ENCODE measurements around the gene GLCCI1. TPM values are rescaled to one million over a fixed set of nuclear protein-coding genes. Genes with fewer than 3 reads are reported as not detected.
"Not testable (repeated sequence)": the region's sequence is repeated elsewhere in the genome, so short reads cannot be mapped to it uniquely, and the experiment has no call there.

Gene GLCCI1
- total and polyA plus RNA-seq, 5 donors from 2014 or later: 12.6 to 88.1 (median 31.6) TPM

DNA sequence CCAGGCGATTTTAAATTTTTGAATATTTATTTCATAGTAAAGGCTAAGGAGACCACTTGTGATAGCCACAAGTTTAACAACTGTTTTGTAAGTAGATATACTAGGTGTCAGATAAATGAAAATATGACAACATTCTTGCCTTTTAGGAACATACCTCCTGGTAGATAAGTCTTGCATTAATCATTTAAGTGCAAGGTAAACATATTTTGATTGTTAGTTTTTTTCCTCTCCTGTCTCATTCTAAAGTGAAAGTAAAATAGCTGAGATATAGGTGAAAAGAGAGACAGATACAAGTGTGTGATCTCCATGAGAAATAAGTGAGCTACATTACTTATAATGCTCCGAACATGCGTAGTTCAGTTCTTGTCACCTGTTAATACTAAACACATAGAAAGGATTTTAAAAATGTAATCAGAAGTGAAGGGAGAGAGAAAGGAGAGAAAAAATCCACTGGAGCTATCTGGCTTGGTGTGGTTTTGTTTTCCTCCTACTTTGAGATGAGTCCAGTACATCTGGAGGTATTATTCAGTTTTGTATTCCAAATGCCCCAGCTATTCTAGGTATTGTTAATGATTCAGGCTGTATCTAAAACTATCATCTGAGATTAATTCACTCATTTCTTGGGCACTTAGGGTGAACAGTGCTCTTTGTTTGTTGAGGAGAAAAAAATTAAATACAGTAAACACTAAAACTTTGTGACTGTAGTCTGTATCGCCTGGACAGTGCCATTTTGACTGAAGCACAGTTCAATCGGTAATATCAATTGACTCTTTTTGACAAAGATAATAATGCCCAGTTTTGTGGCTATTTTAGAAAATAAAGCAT, 21.2 kb downstream of the GLCCI1 start:
- Histone ChIP-seq H3K36me3 (ENCODE audit: control insufficient read depth, insufficient read depth, low read length) (peaks cover 5% of the 10 kb centered on the region), H3K9me3 (ENCODE audit: control insufficient read depth in 2 of 2, low read length in 2 of 2) (peaks cover 13 to 15% of the 10 kb centered on the region in 2 experiments), H3K27ac (ENCODE audit: insufficient read depth, low read length, poor library complexity, severe bottlenecking) (peak overlapping the region; percentile 67), H3K4me1 (ENCODE audit: control insufficient read depth, insufficient read depth, low read length, poor library complexity, severe bottlenecking) (peaks cover 51% of the 10 kb centered on the region), H3K27me3 (ENCODE audit: control insufficient read depth, insufficient read depth, low read length) (no peaks in the 10 kb centered on the region), H3K4me3 (ENCODE audit: low read depth, low read length) (peak overlapping the region; percentile 84)
- H3K27ac Mint-ChIP-seq: peak overlapping the region; percentile 66 to 75 (median 73)
- H3K9me3 Mint-ChIP-seq: peaks cover 0 to 18% (median 9%) of the 10 kb centered on the region in 7 donors
- DNase-seq: peak in 1 of 3 donors; percentile 39
- H3K4me3 Mint-ChIP-seq: peak overlapping the region; percentile 65 to 79 (median 72)
- H3K36me3 Mint-ChIP-seq: peaks cover 9% of the 10 kb centered on the region
- H3K27me3 Mint-ChIP-seq: no peaks in the 10 kb centered on the region
- ATAC-seq (ENCODE audit: low read depth in 2 of 2): peak; percentile 38 to 42
- peaks cover 45 to 81% (median 62%) of the 10 kb centered on the region in 4 donors for H3K4me1 Mint-ChIP-seq

DNA sequence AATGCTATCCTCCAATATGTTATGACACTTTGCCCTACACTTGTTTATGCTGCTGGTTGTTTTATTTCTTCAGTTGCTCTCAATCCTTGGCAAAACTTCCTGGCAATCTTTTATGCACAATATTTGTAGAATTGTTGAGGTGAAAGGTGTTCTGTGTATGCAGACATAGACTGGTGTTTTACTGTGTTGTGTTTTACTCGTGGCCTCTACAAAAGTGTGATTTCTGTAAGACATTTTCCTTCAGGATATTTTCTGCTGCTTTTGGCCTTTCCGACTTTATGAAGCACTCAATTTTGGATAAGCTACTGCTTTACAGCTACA, 21.8 kb downstream of the GLCCI1 start:
- Mint-ChIP-seq H3K4me3 (peak overlapping the region; percentile 59 to 79 (median 70)), H3K27me3 (no peaks in the 10 kb centered on the region), H3K4me1 (peaks cover 45 to 80% (median 58%) of the 10 kb centered on the region in 4 donors), H3K9me3 (peaks cover 0 to 18% (median 9%) of the 10 kb centered on the region in 7 donors), H3K27ac (peak overlapping the region; percentile 33 to 75 (median 66)), H3K36me3 (peaks cover 13% of the 10 kb centered on the region)
- Histone ChIP-seq H3K36me3 (ENCODE audit: control insufficient read depth, insufficient read depth, low read length) (peaks cover 5% of the 10 kb centered on the region), H3K9me3 (ENCODE audit: control insufficient read depth in 2 of 2, low read length in 2 of 2) (peaks cover 13 to 15% of the 10 kb centered on the region in 2 experiments), H3K4me3 (ENCODE audit: low read depth, low read length) (peak overlapping the region; percentile 84), H3K4me1 (ENCODE audit: control insufficient read depth, insufficient read depth, low read length, poor library complexity, severe bottlenecking) (peaks cover 45% of the 10 kb centered on the region), H3K27ac (ENCODE audit: insufficient read depth, low read length, poor library complexity, severe bottlenecking) (peak overlapping the region; percentile 67), H3K27me3 (ENCODE audit: control insufficient read depth, insufficient read depth, low read length) (no peaks in the 10 kb centered on the region)
- DNase-seq: no peak
- ATAC-seq (ENCODE audit: low read depth in 2 of 2): no peak

GRCh38 chr7:7992506-7992905, 23.9 kb downstream of the GLCCI1 start:
- peak in 1 of 3 donors; percentile 25 for DNase-seq
- no peaks in the 10 kb centered on the region for H3K27me3 Mint-ChIP-seq
- H3K27me3 ChIP-seq (ENCODE audit: control insufficient read depth, insufficient read depth, low read length): no peaks in the 10 kb centered on the region
- H3K9me3 ChIP-seq (ENCODE audit: control insufficient read depth in 2 of 2, low read length in 2 of 2): peaks cover 13 to 15% of the 10 kb centered on the region in 2 experiments
- H3K4me3 ChIP-seq (ENCODE audit: low read depth, low read length): no peak overlapping the region
- H3K27ac Mint-ChIP-seq: peak overlapping the region in 2 of 3 donors; percentile 4 to 91
- no peak overlapping the region for H3K4me3 Mint-ChIP-seq
- H3K27ac ChIP-seq (ENCODE audit: insufficient read depth, low read length, poor library complexity, severe bottlenecking): no peak overlapping the region
- no peak for ATAC-seq (ENCODE audit: low read depth in 2 of 2)
- peaks cover 0 to 18% (median 9%) of the 10 kb centered on the region in 7 donors for H3K9me3 Mint-ChIP-seq
- peaks cover 15% of the 10 kb centered on the region for H3K36me3 Mint-ChIP-seq
- H3K4me1 Mint-ChIP-seq: peaks cover 39 to 78% (median 55%) of the 10 kb centered on the region in 4 donors
- peaks cover 41% of the 10 kb centered on the region for H3K4me1 ChIP-seq (ENCODE audit: control insufficient read depth, insufficient read depth, low read length, poor library complexity, severe bottlenecking)
- H3K36me3 ChIP-seq (ENCODE audit: control insufficient read depth, insufficient read depth, low read length): peaks cover 5% of the 10 kb centered on the region

DNA sequence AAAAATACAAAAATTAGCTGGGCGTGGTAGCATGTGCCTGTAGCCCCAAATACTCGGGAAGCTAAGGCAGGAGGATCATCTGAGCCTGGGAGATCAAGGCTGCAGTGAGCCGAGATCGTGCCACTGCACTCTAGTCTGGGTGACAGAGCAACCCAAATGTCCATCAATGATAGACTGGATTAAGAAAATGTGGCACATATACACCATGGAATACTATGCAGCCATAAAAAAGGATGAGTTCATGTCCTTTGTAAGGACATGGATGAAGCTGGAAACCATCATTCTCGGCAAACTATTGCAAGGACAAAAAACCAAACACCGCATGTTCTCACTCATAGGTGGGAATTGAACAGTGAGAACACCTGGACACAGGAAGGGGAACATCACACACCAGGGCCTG, 26.8 kb downstream of the GLCCI1 start:
- H3K36me3 Mint-ChIP-seq: peaks cover 15% of the 10 kb centered on the region
- H3K27ac Mint-ChIP-seq: peak overlapping the region; percentile 29 to 67 (median 65)
- not testable (repeated sequence) for H3K4me3 ChIP-seq (ENCODE audit: low read depth, low read length); H3K27me3 Mint-ChIP-seq; ATAC-seq (ENCODE audit: low read depth in 2 of 2); DNase-seq; H3K36me3 ChIP-seq (ENCODE audit: control insufficient read depth, insufficient read depth, low read length); H3K27ac ChIP-seq (ENCODE audit: insufficient read depth, low read length, poor library complexity, severe bottlenecking); H3K27me3 ChIP-seq (ENCODE audit: control insufficient read depth, insufficient read depth, low read length)
- H3K4me1 ChIP-seq (ENCODE audit: control insufficient read depth, insufficient read depth, low read length, poor library complexity, severe bottlenecking): peaks cover 14% of the 10 kb centered on the region
- H3K9me3 Mint-ChIP-seq: peaks cover 0 to 18% (median 9%) of the 10 kb centered on the region in 7 donors
- peaks cover 13 to 18% of the 10 kb centered on the region in 2 experiments for H3K9me3 ChIP-seq (ENCODE audit: control insufficient read depth in 2 of 2, low read length in 2 of 2)
- H3K4me3 Mint-ChIP-seq: peak overlapping the region in 1 of 4 donors; percentile 65
- H3K4me1 Mint-ChIP-seq: peaks cover 17 to 64% (median 38%) of the 10 kb centered on the region in 4 donors

DNA sequence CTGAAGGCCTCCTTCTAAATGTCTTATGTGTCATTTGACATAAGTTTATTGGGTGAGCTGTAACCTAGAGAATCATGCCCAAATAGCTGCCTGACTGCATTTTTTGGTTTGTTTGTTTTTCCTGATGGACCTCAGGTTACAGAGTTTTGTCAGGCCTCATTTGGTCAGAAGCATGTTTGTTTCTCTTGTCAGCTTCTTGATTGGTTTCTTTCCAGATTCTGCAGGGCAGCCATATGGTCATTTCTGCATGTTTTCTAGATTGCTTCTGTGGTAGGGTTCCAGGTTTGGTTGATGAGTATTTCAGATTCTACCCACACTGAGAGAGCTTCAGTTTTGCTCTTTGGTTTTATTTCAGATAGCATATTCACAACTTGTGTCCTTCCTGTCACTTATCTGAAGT, 28.0 kb downstream of the GLCCI1 start:
- peaks cover 22% of the 10 kb centered on the region for H3K36me3 Mint-ChIP-seq
- H3K36me3 ChIP-seq (ENCODE audit: control insufficient read depth, insufficient read depth, low read length): peaks cover 3% of the 10 kb centered on the region
- peaks cover 0 to 28% (median 11%) of the 10 kb centered on the region in 7 donors for H3K9me3 Mint-ChIP-seq
- H3K4me1 Mint-ChIP-seq: peaks cover 9 to 55% (median 27%) of the 10 kb centered on the region in 4 donors
- peaks cover 7% of the 10 kb centered on the region for H3K4me1 ChIP-seq (ENCODE audit: control insufficient read depth, insufficient read depth, low read length, poor library complexity, severe bottlenecking)
- no peaks in the 10 kb centered on the region for H3K27me3 Mint-ChIP-seq
- H3K27me3 ChIP-seq (ENCODE audit: control insufficient read depth, insufficient read depth, low read length): no peaks in the 10 kb centered on the region
- H3K27ac Mint-ChIP-seq: peak overlapping the region; percentile 15 to 78 (median 55)
- ATAC-seq (ENCODE audit: low read depth in 2 of 2) (peak in 1 of 2 donors; percentile 24), DNase-seq (no peak)
- H3K4me3 Mint-ChIP-seq: peak overlapping the region; percentile 1 to 37 (median 12)
- peak overlapping the region; percentile 9 for H3K27ac ChIP-seq (ENCODE audit: insufficient read depth, low read length, poor library complexity, severe bottlenecking)
- H3K4me3 ChIP-seq (ENCODE audit: low read depth, low read length): peak overlapping the region; percentile 58
- H3K9me3 ChIP-seq (ENCODE audit: control insufficient read depth in 2 of 2, low read length in 2 of 2): peaks cover 13 to 20% of the 10 kb centered on the region in 2 experiments

DNA sequence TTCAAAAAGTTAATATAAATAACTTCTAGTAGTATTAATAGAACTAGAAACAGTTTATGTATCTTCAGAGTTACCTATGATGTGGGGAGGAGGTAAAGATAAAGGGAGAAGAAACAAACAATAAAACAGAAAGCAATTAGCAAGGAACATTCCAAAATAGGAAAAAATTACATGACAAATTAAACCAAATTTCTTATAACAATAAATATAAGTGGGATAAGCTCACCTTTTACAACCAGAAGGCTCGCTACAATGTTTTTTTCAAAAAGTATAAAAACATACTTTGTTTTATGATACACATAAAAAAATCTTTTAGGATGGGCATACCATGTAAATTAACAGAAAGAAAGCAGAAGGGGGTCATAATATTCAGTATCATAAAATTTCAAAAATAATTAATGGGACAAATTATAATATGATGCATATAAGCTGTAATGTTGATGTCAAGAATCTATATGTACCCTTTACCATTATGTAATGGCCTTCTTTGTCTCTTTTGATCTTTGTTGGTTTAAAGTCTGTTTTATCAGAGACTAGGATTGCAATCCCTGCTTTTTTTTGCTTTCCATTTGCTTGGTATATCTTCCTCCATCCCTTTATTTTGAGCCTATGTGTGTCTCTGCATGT, 31.8 kb downstream of the GLCCI1 start:
- no peaks in the 10 kb centered on the region for H3K27me3 ChIP-seq (ENCODE audit: control insufficient read depth, insufficient read depth, low read length)
- H3K9me3 Mint-ChIP-seq: peaks cover 0 to 17% (median 3%) of the 10 kb centered on the region in 7 donors
- DNase-seq: no peak
- ATAC-seq (ENCODE audit: low read depth in 2 of 2): no peak
- no peaks in the 10 kb centered on the region for H3K27me3 Mint-ChIP-seq
- no peak overlapping the region for H3K4me3 ChIP-seq (ENCODE audit: low read depth, low read length)
- peaks cover 0 to 7% of the 10 kb centered on the region in 2 experiments for H3K9me3 ChIP-seq (ENCODE audit: control insufficient read depth in 2 of 2, low read length in 2 of 2)
- H3K4me1 ChIP-seq (ENCODE audit: control insufficient read depth, insufficient read depth, low read length, poor library complexity, severe bottlenecking): peaks cover 10% of the 10 kb centered on the region
- peaks cover 29% of the 10 kb centered on the region for H3K36me3 Mint-ChIP-seq
- no peak overlapping the region for H3K4me3 Mint-ChIP-seq
- peaks cover 16% of the 10 kb centered on the region for H3K36me3 ChIP-seq (ENCODE audit: control insufficient read depth, insufficient read depth, low read length)
- no peak overlapping the region for H3K27ac ChIP-seq (ENCODE audit: insufficient read depth, low read length, poor library complexity, severe bottlenecking)
- H3K4me1 Mint-ChIP-seq: peaks cover 20 to 60% (median 37%) of the 10 kb centered on the region in 4 donors
- H3K27ac Mint-ChIP-seq: no peak overlapping the region

- DNase-seq (no peak), ATAC-seq (ENCODE audit: low read depth in 2 of 2) (no peak)
- H3K36me3 Mint-ChIP-seq: peaks cover 48% of the 10 kb centered on the region
- no peaks in the 10 kb centered on the region for H3K27me3 Mint-ChIP-seq
- H3K4me3 Mint-ChIP-seq: no peak overlapping the region
- Histone ChIP-seq H3K36me3 (ENCODE audit: control insufficient read depth, insufficient read depth, low read length) (peaks cover 38% of the 10 kb centered on the region), H3K27me3 (ENCODE audit: control insufficient read depth, insufficient read depth, low read length) (no peaks in the 10 kb centered on the region), H3K9me3 (ENCODE audit: control insufficient read depth in 2 of 2, low read length in 2 of 2) (peaks cover 0 to 7% of the 10 kb centered on the region in 2 experiments), H3K27ac (ENCODE audit: insufficient read depth, low read length, poor library complexity, severe bottlenecking) (no peak overlapping the region), H3K4me1 (ENCODE audit: control insufficient read depth, insufficient read depth, low read length, poor library complexity, severe bottlenecking) (peaks cover 3% of the 10 kb centered on the region), H3K4me3 (ENCODE audit: low read depth, low read length) (no peak overlapping the region)
- H3K4me1 Mint-ChIP-seq: peaks cover 11 to 50% (median 24%) of the 10 kb centered on the region in 4 donors
- peaks cover 0 to 16% (median 3%) of the 10 kb centered on the region in 7 donors for H3K9me3 Mint-ChIP-seq
- H3K27ac Mint-ChIP-seq: peak overlapping the region; percentile 20 to 85 (median 43)
Measured at GRCh38 chr7:8003077-8003476, 34.5 kb downstream of the GLCCI1 start.

All from CD4-positive, CD25-positive, alpha-beta regulatory T cell (primary cell).